C4-2B (cell line): ENCODE measurements around the gene SREBF2.
A peak's percentile ranks its signal among the peaks of the same experiment; 100 is the strongest.

ENCODE experiments used
- H3K27ac ChIP-seq: fragments of 450-650 bp; 2 replicates; pipeline ENCODE4 v1.5.1; 2017
- ZFX ChIP-seq: fragments of 450-650 bp; IDR thresholded peaks from 2 replicates; pipeline ENCODE4 v1.6.1; 2017
- TF ChIP-seq, protein P1 (sequence below): fragments of 450-650 bp; conservative IDR thresholded peaks from 2 replicates; pipeline ENCODE4 v1.5.1; 2017; ENCODE audit warnings: mild to moderate bottlenecking

The SREBF2 gene

GRCh38 chr22:41821471-41822316, 11.2 kb upstream of the SREBF2 start:
- TF ChIP-seq, protein P1, sequence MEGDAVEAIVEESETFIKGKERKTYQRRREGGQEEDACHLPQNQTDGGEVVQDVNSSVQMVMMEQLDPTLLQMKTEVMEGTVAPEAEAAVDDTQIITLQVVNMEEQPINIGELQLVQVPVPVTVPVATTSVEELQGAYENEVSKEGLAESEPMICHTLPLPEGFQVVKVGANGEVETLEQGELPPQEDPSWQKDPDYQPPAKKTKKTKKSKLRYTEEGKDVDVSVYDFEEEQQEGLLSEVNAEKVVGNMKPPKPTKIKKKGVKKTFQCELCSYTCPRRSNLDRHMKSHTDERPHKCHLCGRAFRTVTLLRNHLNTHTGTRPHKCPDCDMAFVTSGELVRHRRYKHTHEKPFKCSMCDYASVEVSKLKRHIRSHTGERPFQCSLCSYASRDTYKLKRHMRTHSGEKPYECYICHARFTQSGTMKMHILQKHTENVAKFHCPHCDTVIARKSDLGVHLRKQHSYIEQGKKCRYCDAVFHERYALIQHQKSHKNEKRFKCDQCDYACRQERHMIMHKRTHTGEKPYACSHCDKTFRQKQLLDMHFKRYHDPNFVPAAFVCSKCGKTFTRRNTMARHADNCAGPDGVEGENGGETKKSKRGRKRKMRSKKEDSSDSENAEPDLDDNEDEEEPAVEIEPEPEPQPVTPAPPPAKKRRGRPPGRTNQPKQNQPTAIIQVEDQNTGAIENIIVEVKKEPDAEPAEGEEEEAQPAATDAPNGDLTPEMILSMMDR: no peak
- no peak for TF ChIP-seq ZFX
- no peak overlapping the region for H3K27ac ChIP-seq

GRCh38 chr22:41822317-41823057, 10.4 kb upstream of the SREBF2 start:
- TF ChIP-seq ZFX: no peak
- TF ChIP-seq, protein P1: peak; percentile 82

DNA sequence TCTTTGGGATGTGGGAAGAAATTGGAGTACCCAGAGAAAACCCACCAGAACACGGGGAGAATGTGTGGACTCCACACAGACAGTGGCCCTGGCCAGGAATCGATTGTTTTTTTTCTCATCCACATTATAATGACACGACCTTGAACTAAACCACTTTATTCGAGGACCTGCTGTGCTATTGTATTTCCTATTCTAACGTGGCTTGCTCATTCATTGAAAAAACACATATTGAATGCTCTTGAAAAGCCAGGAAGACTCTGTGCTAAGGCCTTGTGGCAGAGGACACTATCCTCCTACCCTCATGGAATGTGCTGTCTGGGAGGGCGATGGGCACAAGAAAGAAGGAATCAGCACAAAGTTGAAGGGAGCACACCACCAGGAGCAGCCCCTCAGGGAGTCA, 9.1 kb upstream of the SREBF2 start:
- no peak for TF ChIP-seq ZFX
- H3K27ac ChIP-seq: no peak overlapping the region

More at GRCh38 chr22:41822317-41823057, 10.4 kb upstream of the SREBF2 start:
- no peak overlapping the region for H3K27ac ChIP-seq

GRCh38 chr22:41825376-41825775, 7.5 kb upstream of the SREBF2 start:
- no peak overlapping the region for H3K27ac ChIP-seq
- TF ChIP-seq ZFX: no peak
- TF ChIP-seq, protein P1: no peak

DNA sequence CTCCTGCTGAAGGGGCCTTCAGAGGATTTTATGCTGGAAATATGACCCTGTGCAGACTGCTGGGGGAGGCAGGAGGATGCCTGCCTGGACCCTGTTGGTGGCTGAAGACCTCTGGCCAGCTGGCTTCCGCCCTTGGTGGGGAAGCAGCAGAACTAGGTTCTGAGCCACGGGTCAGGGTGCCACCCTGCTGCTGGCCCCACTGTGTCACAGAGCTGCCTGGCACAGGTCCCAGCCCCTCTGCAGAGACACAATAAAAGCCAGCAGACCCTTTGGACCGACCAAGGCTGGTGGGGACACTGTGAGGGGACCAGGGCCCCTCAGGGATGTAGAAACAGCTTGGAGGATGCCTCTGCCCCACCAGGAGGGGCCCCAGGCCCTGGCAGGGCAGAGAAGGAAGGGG, 6.9 kb upstream of the SREBF2 start:
- H3K27ac ChIP-seq: no peak overlapping the region
- TF ChIP-seq, protein P1: no peak
- TF ChIP-seq ZFX: no peak

GRCh38 chr22:41826430-41827383, 6.2 kb upstream of the SREBF2 start:
- no peak overlapping the region for H3K27ac ChIP-seq
- TF ChIP-seq ZFX: no peak
- TF ChIP-seq, protein P1: no peak

DNA sequence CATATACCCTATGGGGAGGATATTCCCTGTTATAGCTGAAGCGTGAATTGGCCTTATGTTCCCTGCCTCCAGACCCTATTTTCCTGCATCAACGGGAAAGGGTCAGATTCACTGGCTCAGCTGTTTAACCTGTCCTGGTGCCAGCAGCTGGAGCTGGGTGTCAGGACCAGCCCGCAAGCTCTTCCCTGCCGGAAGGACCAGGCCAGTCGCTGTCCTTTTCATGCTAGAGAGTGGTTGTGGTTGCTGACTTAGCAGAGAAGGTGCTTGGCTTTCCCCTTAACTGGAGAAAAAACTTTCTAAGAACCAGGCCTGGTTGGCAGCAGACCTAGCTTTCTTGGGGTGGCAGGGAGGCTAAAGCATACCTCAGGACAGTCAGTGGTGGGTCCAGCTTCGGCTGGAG, 5.2 kb upstream of the SREBF2 start:
- TF ChIP-seq, protein P1: no peak
- no peak for TF ChIP-seq ZFX
- no peak overlapping the region for H3K27ac ChIP-seq
